GM18867 (cell line): ENCODE data around the gene NTSR1.

ENCODE experiments used
- ATAC-seq: cut with Tn5 transposase; IDR thresholded peaks from one replicate; pipeline ENCODE4 v1.9.1; 2021; ENCODE audit warnings: mild to moderate bottlenecking, moderate library complexity; ENCODE audit not compliant: unreplicated experiment

NTSR1 gene

DNA sequence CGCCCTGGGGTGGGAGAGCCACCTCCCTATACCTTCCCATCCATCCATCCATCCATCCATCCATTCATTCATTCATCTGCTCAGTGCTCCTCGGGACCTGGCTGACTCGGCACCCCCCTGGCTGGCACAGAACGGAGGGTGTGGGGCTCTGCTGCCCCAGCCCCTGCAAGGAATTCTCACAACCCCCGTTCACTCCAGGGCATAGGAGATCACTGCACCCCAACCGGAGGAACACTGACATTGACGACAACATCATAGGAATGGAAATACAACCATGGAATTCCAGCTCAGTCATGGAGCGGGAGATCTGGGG, 59.6 kb downstream of the NTSR1 start:
- no peak for ATAC-seq

DNA sequence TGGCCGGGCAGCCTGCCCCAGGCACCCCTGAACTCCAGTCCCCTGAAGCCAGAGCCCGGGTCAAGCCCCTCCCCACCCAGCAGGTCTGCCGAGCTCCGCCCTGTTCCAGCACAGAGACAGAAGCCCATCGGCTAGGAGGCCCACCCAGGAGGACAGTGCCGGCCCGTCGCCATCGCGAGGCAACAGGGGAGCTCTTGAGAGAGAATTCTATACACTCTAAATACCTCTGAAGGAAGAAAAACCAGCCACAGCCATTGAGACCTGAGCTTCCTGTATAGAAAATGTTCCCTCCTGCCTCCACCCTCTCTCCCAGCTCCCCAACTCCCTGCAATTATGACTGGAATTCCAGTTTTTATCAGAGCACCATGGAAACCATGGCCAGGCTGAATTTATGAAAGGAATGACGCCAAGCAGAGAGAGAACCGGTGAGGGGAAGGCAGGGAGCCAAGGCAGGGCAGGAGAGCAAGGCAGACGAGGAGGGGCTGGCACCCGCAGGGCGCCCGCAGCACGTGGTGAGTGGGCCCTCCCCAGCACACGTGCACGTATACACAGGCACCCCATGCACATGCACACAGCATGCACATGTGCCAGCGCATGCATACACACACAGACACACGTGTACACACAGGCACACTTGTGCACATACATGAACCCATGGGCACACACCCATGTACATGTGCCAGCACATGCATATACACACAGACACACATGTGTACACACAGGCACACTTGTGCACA, 60.1 kb downstream of the NTSR1 start:
- no peak for ATAC-seq

DNA sequence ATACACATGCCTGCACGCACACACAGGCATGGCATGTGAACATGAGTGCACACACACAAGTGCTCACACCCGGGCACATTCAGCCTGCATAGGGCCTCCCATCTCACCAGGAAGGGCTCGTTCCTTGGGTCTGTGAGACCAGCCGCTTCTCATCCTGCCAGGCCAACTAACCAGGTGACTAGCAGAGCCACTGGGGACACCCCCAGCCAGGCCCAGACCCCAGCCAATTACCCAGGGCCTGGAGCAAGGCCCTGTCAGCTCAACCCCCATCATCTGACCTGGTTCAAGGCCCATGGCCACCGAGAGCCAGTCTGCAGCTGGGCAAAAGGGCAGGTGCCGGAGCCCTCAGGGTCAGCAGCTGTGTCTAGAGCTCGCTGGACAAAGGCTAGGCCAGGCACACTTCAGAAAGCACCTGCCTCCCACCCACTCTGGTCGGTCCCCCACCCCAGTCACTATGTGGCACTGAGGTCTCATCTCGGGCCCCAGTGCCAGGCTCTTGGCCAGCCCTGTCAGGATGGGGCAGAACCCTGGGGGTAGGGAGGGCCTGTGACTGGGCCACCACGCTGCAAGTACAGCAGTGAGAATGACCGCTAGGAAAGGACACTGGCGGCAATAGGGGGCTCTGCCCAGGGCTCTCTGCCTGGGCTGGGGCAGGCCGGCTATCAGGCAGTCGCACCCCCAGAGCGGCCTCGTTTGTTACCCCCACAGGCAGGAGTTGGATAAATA, 60.9 kb downstream of the NTSR1 start:
- no peak for ATAC-seq

DNA sequence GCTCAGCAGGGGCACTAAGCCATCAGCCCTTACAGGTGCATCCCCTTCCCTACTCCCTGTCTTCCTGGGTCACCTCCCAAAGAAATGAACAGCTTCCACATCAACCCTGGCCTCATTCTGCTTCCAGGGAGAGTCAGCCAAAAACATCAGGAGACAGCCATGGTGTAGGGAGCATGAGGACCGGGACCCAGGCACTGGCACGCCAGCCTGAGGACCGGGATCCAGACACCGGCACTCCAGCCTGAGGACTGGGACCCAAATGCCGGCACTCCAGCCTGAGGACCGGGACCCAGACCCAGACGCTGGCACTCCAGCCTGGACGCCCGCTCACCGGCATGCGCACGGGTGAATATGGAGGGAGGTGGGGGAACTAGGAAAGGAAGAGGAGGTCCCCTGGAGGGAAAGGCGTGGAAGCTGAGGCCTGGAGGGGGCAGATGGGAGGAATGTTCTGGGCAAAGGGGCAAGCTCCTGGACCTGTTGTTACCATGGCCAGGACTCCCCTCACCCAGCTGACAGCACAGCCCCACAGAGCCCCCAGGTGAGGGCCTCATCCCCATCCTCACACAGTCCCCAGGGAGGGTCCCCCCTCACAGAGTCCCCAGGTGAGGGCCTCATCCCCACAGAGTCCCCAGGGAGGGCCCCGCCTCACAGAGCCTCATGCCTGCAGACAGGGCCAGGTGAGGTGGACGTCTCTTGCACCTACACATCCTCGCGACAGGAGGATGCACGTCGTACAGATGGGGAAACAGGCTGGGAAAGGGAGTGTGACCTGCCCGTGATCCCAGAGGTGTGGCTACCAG, 61.7 kb downstream of the NTSR1 start:
- ATAC-seq, result no peak

DNA sequence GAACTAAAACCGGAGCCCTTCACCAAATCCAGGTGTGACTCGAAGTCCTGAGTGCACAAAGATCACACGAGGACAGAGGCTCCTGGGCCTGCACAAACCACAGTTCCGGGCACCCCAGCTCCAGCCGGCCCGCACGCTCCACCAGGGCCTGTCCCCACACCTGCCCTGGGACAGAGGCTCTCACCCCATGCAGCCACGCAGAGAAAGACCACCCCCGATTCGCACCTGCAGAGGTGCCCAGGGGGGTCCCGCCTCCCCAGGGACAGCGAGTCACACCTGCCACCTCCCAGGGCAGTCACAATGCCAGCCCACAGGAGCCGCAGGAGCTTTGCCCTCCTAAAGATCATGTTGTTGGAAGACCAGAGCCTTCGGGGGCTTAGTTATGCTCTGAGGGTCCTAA, 62.3 kb downstream of the NTSR1 start:
- no peak for ATAC-seq

DNA sequence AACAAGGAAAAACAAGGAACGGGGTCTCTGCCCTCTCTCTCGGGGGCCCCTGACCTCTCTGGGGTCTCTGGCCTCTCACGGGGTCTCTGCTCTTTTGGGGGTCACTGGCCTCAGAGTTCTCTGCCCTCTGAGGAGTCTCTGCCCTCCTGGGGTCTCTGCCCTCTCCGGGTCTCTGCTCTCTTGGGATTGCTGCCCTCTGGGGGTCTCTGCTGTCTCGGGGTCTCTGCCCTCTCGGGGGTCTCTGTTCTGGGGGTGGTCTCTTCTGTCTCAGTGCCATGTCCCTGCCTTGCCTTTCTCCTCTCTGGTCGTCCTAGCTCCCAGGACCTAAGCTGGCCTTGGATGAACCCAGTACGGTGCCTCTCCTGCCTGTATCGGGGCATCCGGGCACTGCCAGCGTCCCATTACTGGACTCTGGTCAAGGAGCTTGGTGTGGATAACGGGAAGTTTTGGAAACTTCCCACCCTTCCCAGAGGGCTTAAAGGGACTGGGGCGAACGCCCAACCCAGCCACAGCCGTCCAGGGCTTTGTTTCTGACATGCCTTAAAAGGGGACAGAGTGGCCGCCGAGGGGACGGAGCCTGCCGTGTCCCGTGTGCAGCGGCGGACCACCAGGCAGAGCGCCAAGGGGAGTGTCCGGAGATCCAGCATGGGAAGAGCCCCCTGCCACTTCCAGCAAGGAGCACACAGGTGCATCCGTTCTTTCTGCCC, 62.9 kb downstream of the NTSR1 start:
- ATAC-seq, result no peak

DNA sequence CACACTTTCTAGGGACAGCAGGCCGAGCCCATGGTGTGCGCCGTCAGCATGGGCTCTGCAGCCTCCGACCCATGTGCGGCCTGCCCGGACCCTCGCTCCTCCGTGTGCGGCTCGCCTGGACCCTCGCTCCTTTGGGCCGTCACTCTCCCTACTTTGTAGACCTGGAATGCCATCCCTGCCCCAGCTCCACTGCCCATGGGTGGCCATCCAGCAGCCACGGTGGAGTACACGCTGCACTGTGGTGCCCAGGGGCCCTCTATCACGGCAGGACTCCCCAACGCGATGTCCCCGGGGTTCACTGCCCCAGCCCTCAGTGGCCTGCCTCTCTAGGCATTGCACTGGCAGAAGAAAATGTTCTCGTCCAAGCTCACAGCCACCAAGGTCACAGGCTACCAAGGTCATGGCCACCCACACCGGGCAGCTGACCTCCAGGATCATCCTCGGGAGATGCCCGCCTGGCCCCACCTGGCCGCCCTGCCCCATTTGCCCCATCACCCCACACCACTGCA, 63.5 kb downstream of the NTSR1 start:
- ATAC-seq, result no peak

DNA sequence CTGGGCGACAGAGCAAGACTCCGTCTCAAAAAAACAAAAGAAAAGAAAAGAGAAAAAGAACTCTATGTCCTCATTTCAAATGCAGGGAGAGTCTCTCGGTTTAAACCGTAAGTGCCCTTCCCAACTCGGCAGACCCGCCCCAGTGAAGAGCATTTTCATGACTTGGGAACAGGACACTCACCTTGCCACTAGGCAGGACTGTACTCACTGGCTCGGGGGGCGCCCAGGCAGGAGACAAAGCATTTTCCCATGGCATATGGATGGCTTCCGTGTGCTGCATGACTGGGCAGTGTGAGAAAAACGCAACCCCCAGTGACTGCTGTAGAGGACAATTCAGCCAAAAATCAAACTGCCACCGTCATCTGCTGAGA, 64.0 kb downstream of the NTSR1 start:
- no peak for ATAC-seq

DNA sequence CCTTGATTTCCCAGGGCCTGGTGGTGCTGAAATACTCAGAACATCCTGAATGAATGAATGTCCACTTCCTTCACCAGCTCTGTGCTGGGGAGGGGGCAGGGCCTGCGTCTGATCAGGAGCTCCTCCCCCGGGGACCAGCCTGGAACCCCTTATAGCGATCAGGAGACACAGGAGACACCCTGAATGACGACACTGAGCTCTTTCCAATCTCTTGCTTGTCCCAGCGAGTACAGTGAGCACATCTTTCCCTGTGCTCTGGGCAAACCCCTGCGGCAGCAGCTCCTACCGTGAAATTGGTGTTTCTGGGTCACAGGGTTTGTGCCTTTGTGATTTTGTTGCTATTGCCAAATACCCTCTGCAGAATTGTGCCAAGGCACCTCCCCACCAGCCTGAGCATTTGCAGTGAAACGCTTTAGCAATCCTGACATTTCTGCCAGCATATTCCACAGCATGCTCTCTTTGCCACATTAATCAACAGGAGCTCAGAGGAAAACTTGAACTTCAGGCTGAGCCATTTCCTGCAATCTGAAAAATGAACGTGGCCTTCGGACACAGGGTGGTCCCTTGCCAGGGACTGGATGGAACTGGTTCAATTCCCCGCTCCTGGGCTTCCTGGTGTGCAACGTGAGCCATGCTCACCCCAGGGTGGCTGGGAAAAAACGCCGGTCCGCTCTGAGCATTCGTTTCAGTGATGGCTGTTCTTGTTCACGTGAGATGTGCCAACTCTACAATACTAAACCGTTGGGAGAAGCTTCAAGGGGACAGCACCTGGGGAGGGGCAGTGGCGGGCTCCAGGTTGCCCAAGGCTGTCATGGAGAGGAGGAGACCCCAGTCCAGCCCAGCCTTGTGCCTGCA, 64.6 kb downstream of the NTSR1 start:
- ATAC-seq, result no peak

DNA sequence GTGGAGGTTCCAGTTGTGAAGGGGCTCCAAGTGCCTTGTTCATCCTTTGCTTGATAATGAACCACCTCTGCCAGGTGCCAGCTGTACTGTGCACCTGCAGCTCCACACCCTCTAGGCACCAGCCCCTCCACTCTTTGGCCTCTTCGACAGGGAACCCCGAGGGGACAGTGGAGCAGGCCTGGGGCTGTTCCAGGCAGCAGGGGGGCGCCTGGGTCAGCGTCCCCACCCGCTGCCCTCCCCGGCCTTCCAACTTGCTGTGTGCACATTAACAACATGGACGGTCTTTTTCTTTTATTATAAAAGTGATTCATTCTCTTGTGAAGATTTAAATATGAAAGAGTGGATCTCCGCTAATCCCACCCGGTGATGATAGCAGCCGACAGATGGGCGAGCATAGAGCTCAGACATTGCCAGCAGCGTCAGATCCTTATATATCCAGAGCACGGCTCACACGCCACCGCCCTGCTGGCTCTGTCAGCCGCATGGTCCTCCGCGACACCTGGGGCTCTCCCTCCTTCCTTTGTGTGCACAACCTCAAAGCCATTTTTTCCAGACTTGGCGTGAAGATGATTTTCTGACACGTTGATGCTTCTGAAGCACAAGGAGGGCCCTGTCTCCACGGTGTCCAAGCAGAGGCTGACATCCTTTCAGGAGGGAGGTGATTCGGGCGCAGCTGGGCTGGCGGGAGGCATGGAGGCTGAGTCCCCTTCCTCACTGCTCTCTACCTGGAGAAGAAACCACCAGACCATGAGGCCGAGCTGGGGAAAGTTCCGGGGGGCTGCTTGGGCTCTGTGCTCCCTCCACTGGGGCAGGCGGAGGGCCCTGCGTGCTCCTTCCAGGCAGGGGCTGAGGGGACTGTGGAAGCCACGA, 65.4 kb downstream of the NTSR1 start:
- no peak for ATAC-seq

DNA sequence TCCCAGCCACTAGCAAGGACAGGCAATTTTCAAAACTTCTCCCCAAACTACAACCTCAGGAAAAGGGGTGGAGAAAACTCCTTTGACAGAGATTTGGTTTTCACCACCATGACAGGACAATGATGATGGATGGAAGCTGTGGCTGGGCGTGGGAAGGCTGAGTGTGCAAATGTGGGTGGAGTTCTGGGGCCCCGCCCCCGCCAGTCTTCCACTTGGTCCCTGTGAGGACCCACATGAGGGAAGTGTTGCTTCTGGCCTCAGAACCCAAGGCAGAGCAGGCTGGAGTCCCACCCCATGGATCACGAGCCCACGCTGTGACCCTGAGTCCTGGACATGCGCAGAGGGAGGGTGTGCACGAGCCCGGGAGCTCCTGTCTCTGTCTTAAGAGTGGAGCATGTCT, 66.1 kb downstream of the NTSR1 start:
- ATAC-seq, result no peak

DNA sequence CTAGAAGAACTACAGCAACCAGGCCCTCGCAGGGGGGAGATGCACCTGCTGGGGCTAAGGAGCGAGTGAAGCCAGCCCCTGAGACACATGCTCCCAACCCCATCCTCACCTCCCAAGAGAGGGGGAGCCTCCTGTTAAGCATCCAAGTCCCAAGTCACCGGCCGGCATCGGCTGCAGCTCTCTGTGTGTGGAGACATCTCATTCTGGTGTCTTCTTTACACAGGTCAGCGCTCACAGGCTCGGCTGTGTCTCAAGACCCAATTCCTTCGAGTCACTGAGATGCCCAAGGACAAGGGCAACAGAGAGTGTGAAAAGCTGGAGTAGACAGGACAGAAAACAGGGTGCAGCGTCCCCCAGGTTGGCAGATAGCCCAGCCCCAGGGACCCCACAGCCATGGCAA, 66.6 kb downstream of the NTSR1 start:
- ATAC-seq, result no peak

DNA sequence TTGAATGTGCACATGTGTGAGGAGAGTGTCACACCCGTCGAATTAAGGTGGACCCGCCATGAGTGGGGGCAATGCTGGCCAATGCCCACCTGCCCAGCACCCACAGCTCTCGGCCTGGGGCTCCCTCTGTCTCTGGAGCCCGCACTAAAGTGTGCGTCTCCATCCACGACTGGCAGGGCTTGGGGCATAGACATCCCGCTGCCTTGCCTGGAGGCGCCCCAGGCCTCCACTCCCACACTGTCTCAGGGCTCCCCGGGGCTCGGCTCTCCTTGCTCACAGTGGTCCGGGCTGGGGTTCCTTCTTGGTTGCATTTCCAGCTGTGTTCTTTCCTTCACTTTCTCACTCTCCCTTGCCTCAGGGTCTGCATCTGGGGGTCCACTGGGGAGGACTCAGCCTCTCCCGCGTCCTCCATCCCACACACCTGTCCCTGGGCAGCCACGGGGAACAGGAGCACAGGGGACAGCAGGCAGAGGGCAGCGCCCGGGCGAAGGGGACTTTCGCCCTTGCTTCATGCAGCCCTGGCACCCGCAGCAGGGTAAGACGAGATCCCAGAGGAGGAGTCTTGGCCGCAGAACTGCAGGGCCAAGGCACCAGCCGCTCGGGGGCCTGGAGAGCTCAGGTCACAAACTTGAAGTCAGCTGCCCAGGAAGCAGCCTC, 67.5 kb downstream of the NTSR1 start:
- ATAC-seq, result no peak

DNA sequence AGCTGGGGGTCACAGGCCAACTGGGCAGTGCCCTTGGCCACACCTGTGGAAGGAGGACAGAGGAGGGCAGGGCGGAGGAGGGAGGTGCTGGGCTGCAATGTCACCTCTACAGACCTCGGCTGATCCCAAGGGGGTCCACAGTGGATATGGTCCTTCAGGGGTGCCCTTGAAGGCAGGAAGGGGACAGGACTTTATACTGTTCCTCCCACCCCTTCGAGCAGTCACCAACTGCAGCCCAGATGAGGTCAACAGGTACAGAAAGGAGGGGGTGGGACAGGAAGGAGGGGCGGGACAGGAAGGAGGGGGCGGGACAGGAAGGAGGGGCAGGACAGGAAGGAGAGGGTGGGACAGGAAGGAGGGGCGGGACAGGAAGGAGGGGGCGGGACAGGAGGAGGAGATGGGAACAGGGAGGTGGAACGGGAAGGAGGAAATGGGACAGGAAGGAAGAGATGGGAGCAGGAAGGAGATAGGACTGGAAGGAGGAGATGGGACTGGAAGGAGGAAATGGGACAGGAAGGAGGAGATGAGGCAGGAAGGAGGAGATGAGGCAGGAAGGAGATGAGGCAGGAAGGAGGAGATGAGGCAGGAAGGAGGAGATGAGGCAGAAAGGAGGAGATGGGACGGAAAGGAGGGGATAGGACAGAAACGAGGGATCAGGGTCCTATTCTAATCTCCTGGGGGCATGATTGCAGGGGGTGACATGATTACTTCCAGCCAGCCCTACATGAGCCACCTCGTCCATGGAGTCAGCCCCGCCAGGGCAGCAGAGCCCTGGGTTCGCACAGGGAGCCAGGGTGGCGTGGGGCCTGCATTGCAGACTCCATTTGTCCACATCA, 68.3 kb downstream of the NTSR1 start:
- ATAC-seq, result no peak

DNA sequence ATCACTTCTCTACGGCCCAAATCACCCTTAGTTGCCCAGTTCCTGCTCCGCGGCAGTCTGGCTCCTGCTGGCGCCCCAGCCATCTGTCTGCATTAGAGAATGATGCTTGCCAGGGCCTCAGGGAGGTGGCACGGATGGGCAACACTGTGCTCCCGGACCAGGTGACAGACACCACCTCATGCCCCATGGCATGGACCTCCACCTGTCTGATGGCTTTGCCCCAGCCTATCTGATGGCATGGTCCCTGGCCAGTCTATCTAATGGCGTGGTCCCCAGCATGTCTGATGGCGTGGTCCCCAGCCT, 68.8 kb downstream of the NTSR1 start:
- no peak for ATAC-seq

DNA sequence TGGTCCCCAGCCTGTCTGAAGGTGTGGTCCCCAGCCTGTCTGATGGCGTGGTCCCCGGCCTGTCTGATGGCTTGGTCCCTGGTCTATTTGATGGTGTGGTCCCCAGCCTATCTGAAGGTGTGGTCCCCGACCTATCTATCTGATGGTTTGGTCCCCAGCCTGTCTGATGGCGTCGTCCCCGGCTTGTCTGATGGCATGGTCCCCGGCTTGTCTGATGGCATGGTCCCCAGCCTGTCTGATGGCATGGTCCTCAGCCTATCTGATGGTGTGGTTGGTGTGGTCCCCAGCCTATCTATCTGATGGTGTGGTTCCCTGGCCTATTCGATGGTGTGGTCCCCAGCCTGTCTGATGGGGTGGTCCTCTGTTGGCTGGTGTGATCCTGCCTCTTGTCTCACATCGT, 69.4 kb downstream of the NTSR1 start:
- ATAC-seq, result no peak

DNA sequence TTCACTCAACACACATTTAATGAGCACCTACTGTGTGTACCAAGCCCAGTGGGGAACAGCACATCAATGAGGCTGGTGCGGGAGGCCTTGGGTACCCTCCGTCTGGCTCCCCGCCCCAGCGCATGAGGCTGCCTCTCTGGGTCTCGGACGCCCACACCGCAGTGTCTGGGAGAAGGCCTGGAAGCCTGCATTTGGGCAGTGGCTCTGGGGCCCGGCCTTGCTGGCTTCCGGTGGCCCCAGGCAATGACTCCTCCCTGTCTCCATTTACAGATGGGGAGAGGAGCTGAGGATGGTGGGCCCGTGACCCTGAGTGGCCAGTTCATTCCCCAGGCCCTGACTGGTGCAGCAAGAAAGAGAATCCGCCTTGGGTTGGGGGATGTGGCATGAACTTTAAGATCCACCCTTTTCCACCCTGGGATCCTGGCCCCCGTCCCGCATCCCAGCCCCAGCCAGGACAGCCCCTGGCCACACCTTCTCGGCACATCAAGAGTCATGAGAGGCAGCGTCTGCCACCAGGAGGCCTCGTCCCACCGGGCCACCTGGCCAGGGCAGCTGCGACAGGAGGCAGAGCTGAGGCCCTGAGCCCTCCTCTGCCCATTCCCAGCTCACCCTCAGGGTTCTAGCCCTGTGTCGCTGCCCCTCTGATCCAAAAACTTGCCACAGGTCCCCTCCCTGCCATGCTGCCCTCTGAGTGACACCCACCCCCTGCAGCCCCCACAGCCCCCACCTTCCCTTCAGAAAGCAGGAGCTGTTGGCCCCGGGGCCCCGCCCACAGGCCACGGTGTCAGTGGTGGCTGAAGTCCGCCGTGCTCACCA, 70.2 kb downstream of the NTSR1 start:
- no peak for ATAC-seq

DNA sequence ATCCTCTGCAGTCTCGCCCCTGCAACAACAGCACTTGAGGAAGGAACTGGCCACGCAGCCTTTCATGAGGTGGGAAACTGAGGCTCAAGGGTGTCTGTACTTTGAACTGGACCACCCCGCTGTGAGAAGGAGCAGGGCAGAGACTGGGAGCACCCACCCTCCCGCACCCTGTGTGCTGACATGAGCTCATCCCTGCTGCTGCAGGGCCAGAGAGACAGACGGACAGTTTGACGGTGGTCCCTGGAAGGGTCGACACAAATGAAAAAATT, 70.7 kb downstream of the NTSR1 start:
- no peak for ATAC-seq
